HepG2 (cell line): ENCODE data around the gene CXCR5.

Source experiments
- ELF1 ChIP-seq: sonication (generic); formaldehyde crosslinking; IDR thresholded peaks from 2 replicates; pipeline ENCODE4 v1.4.0; 2020; ENCODE audit warnings: missing genetic modification reagents
- ETS1 ChIP-seq: sonication (generic); formaldehyde crosslinking; IDR thresholded peaks from 2 replicates; pipeline ENCODE4 v1.4.0; 2020; ENCODE audit warnings: missing genetic modification reagents
- ETV5 ChIP-seq: IDR thresholded peaks from 2 replicates; pipeline ENCODE4 v1.6.1; 2018; ENCODE audit warnings: missing biosample characterization, missing genetic modification reagents, inconsistent platforms, borderline replicate concordance
- FOXA3 ChIP-seq: IDR thresholded peaks from 2 replicates; pipeline ENCODE4 v1.6.1; 2016; ENCODE audit warnings: missing genetic modification reagents, missing compliant biosample characterization
- FOXM1 ChIP-seq: sonication (generic); formaldehyde crosslinking; IDR thresholded peaks from 2 replicates; pipeline ENCODE4 v1.5.0; 2020; ENCODE audit warnings: missing genetic modification reagents
- NR2F6 ChIP-seq, 2 experiments: IDR thresholded peaks; 2 replicates each; pipeline ENCODE4 v1.6.1; 2016; ENCODE audit warnings: antibody characterized with exemption in 1 of 2, mild to moderate bottlenecking in 1 of 2
- PRMT3 ChIP-seq: sonication (generic); formaldehyde crosslinking; IDR thresholded peaks from 2 replicates; pipeline ENCODE4 v1.8.1; 2022; ENCODE audit warnings: low read depth, mild to moderate bottlenecking, moderate library complexity, missing genetic modification reagents, borderline replicate concordance
- ZEB1 ChIP-seq: IDR thresholded peaks from 2 replicates; pipeline ENCODE4 v1.6.1; 2012; ENCODE audit warnings: mild to moderate bottlenecking, low read depth, inconsistent platforms; ENCODE audit not compliant: insufficient replicate concordance

- TF ChIP-seq ETV5 (CRISPR knock-in tag) (no peak), ZEB1 (no peak), FOXA3 (CRISPR knock-in tag) (no peak), ELF1 (CRISPR knock-in tag) (no peak), ETS1 (CRISPR knock-in tag) (no peak), PRMT3 (CRISPR knock-in tag) (no peak), NR2F6 (IDR thresholded peaks at IDR 0.05) (no peak), NR2F6 (CRISPR knock-in tag; IDR thresholded peaks at IDR 0.05) (no peak), FOXM1 (CRISPR knock-in tag) (no peak)
Observed at GRCh38 chr11:118883368-118884071, at the start of gene CXCR5.
